HepG2 (cell line): ENCODE results near the gene CUL9. TPM values are rescaled to one million over a fixed set of nuclear protein-coding genes. Genes with fewer than 3 reads are reported as not detected.

Experiments
- CBX2 ChIP-seq, 2 experiments: fragments of 200-600 bp in 1 of 2; sonication (generic); formaldehyde crosslinking in 1 of 2; IDR thresholded peaks; 2 replicates each; pipeline versions ENCODE4 v1.7.0 to v1.8.1; 2018 to 2022; ENCODE audit warnings: low read depth in 2 of 2, low read length in 1 of 2, mild to moderate bottlenecking in 1 of 2, missing genetic modification reagents in 1 of 2
- GPN1 ChIP-seq: sonication (generic); formaldehyde crosslinking; IDR thresholded peaks from 2 replicates; pipeline ENCODE4 v1.5.1; 2020; ENCODE audit warnings: missing genetic modification reagents, borderline replicate concordance
- HNRNPH1 ChIP-seq: fragments of 200-400 bp; formaldehyde crosslinking; optimal IDR thresholded peaks from 2 replicates; pipeline ENCODE3; 2017; ENCODE audit warnings: mild to moderate bottlenecking, low read depth, low read length
- HNRNPL ChIP-seq: fragments of 200-400 bp; formaldehyde crosslinking; IDR thresholded peaks from 2 replicates; pipeline ENCODE4 v1.6.1; 2017; ENCODE audit warnings: mild to moderate bottlenecking, low read depth, low read length
- ONECUT2 ChIP-seq: sonication (generic); formaldehyde crosslinking; IDR thresholded peaks from 2 replicates; pipeline ENCODE4 v1.4.0; 2020; ENCODE audit warnings: missing genetic modification reagents
- SNAI1 ChIP-seq: sonication (generic); formaldehyde crosslinking; IDR thresholded peaks from 2 replicates; pipeline ENCODE4 v1.5.0; 2020; ENCODE audit warnings: mild to moderate bottlenecking, missing genetic modification reagents, borderline replicate concordance
- SUZ12 ChIP-seq: fragments of 150-350 bp; IDR thresholded peaks from 2 replicates; pipeline ENCODE4 v1.6.1; 2014; ENCODE audit warnings: low read depth, low read length
- WIZ ChIP-seq: sonication (generic); formaldehyde crosslinking; IDR thresholded peaks from 2 replicates; pipeline ENCODE4 v1.5.1; 2020; ENCODE audit warnings: mild to moderate bottlenecking, missing genetic modification reagents
- ZFAT ChIP-seq: sonication (generic); formaldehyde crosslinking; conservative IDR thresholded peaks from 2 replicates; pipeline ENCODE4 v1.8.1; 2023; ENCODE audit warnings: missing genetic modification reagents, inconsistent platforms
- ZNF101 ChIP-seq: sonication (generic); formaldehyde crosslinking; IDR thresholded peaks from 2 replicates; pipeline ENCODE4 v1.4.0; 2020; ENCODE audit warnings: mild to moderate bottlenecking, low read depth, missing genetic modification reagents, borderline replicate concordance
- ZNF484 ChIP-seq: sonication (generic); formaldehyde crosslinking; IDR thresholded peaks from 2 replicates; pipeline ENCODE4 v1.5.1; 2020; ENCODE audit warnings: mild to moderate bottlenecking, low read depth, missing genetic modification reagents, borderline replicate concordance
- ZNF562 ChIP-seq: sonication (generic); formaldehyde crosslinking; IDR thresholded peaks from 2 replicates; pipeline ENCODE4 v1.8.0; 2022; ENCODE audit warnings: missing genetic modification reagents, borderline replicate concordance
- ZNF619 ChIP-seq: sonication (generic); formaldehyde crosslinking; IDR thresholded peaks from 2 replicates; pipeline ENCODE4 v1.4.0; 2020; ENCODE audit warnings: mild to moderate bottlenecking, missing genetic modification reagents
- ZNF720 ChIP-seq: sonication (generic); formaldehyde crosslinking; IDR thresholded peaks from 2 replicates; pipeline ENCODE4 v1.4.0; 2020; ENCODE audit warnings: missing genetic modification reagents
- polyA plus RNA-seq, 8 experiments: library from polyadenylated mRNA; depleted of rRNA in 3 of 8; stranded (reverse) in 7 of 8; unstranded in 1 of 8; fragments of >200 nt; fragmentation: Illumina TruSeq in 4 of 8; extraction: Trizol in 4 of 8; gene quantifications; 2 replicates each; pipeline versions ENCODE4 v1.2.1 to v1.2.3, GENCODE V29; 2011 to 2016; ENCODE audit warnings: low read depth in 4 of 8, missing spikeins in 1 of 8, mixed read lengths in 1 of 8; ENCODE audit not compliant: insufficient read depth in 1 of 8
- total RNA-seq, 5 experiments: library from RNA; depleted of rRNA; stranded (reverse); fragments of >200 nt; fragmentation: Illumina TruSeq; extraction: Trizol; gene quantifications; 2 replicates each; pipeline ENCODE4 v1.2.3, GENCODE V29; 2016; ENCODE audit warnings: low read depth in 1 of 5
- TF ChIP-seq, protein P1 (sequence below): sonication (generic); formaldehyde crosslinking; conservative IDR thresholded peaks from 2 replicates; pipeline ENCODE4 v1.4.0; 2020; ENCODE audit warnings: missing genetic modification reagents
- TF ChIP-seq, protein P2 (sequence below): sonication (generic); formaldehyde crosslinking; IDR thresholded peaks from 2 replicates; pipeline ENCODE4 v1.8.1; 2022; ENCODE audit warnings: low read depth, mild to moderate bottlenecking, missing genetic modification reagents
- TF ChIP-seq, protein P3 (sequence below): sonication (generic); formaldehyde crosslinking; IDR thresholded peaks from 2 replicates; pipeline ENCODE4 v1.5.0; 2020; ENCODE audit warnings: mild to moderate bottlenecking, missing genetic modification reagents
- TF ChIP-seq, protein P4 (sequence below): sonication (generic); formaldehyde crosslinking; IDR thresholded peaks from 2 replicates; pipeline ENCODE4 v1.5.0; 2020; ENCODE audit warnings: missing genetic modification reagents
- TF ChIP-seq, protein P5 (sequence below): sonication (generic); formaldehyde crosslinking; IDR thresholded peaks from 2 replicates; pipeline ENCODE4 v1.5.0; 2020; ENCODE audit warnings: missing genetic modification reagents, mild to moderate bottlenecking, borderline replicate concordance
- TF ChIP-seq, protein P6 (sequence below): IDR thresholded peaks from 2 replicates; pipeline ENCODE4 v1.6.1; 2016; ENCODE audit warnings: low read depth

The CUL9 gene
- total and polyA plus RNA-seq, 2 of the 13 experiments (the other 11 are each of a cell fraction or from before 2014, with no cell fraction given): 11.4 to 13.7 TPM

DNA sequence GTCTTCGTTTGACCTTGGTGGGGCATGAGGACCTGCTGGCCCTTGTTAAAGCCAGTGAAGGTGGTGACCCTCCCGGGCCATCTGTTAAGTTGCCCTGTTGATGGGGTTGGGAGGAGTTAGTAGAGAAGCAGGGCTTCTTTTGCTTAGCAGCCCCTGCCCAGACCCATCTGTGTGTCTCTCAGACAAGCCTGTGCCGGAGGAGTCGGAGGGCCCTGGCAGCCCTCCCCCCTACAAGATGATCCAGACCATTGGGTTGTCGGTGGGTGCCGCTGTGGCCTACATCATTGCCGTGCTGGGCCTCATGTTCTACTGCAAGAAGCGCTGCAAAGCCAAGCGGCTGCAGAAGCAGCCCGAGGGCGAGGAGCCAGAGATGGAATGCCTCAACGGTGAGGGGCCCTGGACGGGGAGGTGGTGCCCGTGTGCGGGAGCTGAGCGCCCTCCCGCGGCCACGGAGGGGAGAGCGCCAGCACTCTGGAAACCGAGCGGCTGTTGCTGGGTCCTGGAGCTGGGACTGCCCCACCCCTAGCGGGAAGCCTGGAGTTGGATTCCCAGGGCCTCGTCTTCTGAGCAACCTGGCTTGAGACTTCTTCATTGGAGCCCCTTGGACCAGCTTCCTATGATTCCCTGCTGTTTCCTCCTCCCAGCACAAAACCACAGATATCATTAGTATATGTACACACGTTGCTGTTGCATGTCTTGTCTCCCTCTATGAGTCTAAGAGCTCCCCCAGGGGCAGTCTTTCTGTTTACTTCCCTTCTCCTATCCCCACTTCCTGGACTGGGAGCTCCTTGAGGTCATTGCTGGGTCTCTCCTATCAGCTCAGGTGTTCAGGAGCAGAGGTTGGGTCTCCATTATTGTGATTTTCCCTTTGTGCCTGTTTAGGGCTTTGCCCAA is 38.5 kb upstream of the CUL9 start (continued):
- TF ChIP-seq ZFAT (CRISPR knock-in tag) (no peak), CBX2 (IDR thresholded peaks at IDR 0.05; ENCODE audit: low read depth, low read length) (no peak), CBX2 (CRISPR knock-in tag; IDR thresholded peaks at IDR 0.05; ENCODE audit: low read depth) (no peak), HNRNPL (no peak), ZNF720 (CRISPR knock-in tag) (no peak), ONECUT2 (CRISPR knock-in tag) (no peak), ZNF101 (no peak), ZNF619 (CRISPR knock-in tag) (peak; percentile 97), ZNF562 (no peak), SNAI1 (CRISPR knock-in tag) (peak; percentile 38; the same call in 1 of the 2 replicates), SUZ12 (no peak), WIZ (CRISPR knock-in tag) (no peak), GPN1 (no peak), HNRNPH1 (no peak), ZNF484 (CRISPR knock-in tag) (no peak)
- TF ChIP-seq, protein P1, sequence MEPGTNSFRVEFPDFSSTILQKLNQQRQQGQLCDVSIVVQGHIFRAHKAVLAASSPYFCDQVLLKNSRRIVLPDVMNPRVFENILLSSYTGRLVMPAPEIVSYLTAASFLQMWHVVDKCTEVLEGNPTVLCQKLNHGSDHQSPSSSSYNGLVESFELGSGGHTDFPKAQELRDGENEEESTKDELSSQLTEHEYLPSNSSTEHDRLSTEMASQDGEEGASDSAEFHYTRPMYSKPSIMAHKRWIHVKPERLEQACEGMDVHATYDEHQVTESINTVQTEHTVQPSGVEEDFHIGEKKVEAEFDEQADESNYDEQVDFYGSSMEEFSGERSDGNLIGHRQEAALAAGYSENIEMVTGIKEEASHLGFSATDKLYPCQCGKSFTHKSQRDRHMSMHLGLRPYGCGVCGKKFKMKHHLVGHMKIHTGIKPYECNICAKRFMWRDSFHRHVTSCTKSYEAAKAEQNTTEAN (CRISPR knock-in tag): 0 out of 2 replicates have a peak, but pooled peaks have one; percentile 16
- TF ChIP-seq, protein P2, sequence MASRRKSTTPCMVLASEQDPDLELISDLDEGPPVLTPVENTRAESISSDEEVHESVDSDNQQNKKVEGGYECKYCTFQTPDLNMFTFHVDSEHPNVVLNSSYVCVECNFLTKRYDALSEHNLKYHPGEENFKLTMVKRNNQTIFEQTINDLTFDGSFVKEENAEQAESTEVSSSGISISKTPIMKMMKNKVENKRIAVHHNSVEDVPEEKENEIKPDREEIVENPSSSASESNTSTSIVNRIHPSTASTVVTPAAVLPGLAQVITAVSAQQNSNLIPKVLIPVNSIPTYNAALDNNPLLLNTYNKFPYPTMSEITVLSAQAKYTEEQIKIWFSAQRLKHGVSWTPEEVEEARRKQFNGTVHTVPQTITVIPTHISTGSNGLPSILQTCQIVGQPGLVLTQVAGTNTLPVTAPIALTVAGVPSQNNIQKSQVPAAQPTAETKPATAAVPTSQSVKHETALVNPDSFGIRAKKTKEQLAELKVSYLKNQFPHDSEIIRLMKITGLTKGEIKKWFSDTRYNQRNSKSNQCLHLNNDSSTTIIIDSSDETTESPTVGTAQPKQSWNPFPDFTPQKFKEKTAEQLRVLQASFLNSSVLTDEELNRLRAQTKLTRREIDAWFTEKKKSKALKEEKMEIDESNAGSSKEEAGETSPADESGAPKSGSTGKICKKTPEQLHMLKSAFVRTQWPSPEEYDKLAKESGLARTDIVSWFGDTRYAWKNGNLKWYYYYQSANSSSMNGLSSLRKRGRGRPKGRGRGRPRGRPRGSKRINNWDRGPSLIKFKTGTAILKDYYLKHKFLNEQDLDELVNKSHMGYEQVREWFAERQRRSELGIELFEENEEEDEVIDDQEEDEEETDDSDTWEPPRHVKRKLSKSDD (CRISPR knock-in tag): no peak
- TF ChIP-seq, protein P3, sequence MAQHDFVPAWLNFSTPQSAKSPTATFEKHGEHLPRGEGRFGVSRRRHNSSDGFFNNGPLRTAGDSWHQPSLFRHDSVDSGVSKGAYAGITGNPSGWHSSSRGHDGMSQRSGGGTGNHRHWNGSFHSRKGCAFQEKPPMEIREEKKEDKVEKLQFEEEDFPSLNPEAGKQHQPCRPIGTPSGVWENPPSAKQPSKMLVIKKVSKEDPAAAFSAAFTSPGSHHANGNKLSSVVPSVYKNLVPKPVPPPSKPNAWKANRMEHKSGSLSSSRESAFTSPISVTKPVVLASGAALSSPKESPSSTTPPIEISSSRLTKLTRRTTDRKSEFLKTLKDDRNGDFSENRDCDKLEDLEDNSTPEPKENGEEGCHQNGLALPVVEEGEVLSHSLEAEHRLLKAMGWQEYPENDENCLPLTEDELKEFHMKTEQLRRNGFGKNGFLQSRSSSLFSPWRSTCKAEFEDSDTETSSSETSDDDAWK (CRISPR knock-in tag): no peak
- TF ChIP-seq, protein P4, sequence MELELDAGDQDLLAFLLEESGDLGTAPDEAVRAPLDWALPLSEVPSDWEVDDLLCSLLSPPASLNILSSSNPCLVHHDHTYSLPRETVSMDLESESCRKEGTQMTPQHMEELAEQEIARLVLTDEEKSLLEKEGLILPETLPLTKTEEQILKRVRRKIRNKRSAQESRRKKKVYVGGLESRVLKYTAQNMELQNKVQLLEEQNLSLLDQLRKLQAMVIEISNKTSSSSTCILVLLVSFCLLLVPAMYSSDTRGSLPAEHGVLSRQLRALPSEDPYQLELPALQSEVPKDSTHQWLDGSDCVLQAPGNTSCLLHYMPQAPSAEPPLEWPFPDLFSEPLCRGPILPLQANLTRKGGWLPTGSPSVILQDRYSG (CRISPR knock-in tag): no peak
- TF ChIP-seq, protein P5, sequence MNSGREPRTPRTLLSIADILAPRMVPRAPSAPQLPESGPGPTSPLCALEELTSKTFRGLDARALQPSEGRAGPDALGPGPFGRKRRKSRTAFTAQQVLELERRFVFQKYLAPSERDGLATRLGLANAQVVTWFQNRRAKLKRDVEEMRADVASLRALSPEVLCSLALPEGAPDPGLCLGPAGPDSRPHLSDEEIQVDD (CRISPR knock-in tag): no peak
- TF ChIP-seq, protein P6, sequence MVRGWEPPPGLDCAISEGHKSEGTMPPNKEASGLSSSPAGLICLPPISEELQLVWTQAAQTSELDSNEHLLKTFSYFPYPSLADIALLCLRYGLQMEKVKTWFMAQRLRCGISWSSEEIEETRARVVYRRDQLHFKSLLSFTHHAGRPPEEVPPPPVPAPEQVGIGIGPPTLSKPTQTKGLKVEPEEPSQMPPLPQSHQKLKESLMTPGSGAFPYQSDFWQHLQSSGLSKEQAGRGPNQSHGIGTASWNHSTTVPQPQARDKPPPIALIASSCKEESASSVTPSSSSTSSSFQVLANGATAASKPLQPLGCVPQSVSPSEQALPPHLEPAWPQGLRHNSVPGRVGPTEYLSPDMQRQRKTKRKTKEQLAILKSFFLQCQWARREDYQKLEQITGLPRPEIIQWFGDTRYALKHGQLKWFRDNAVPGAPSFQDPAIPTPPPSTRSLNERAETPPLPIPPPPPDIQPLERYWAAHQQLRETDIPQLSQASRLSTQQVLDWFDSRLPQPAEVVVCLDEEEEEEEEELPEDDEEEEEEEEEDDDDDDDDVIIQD: peak; percentile 47; the same call in 1 of the 2 replicates
